Natural killer cell (primary cell): Measurements from ENCODE around the gene PPP1R14C. TPM values are rescaled to one million over a fixed set of nuclear protein-coding genes. Genes with fewer than 3 reads are reported as not detected.
"Not testable (repeated sequence)": the region's sequence is repeated elsewhere in the genome, so short reads cannot be mapped to it uniquely, and the experiment has no call there.

Source experiments
- ATAC-seq, 3 donors: fragments of 150-1000 bp in 2 of 3; fragments of 200-7000 bp in 1 of 3; cut with Tn5 transposase; 1 replicate in 1 of 3; 2 replicates in 2 of 3; pipeline ENCODE4 v1.10.0; 2021; ENCODE audit warnings: mild to moderate bottlenecking in 2 of 3, moderate library complexity in 2 of 3
- DNase-seq, 2 donors: peaks; one replicate each; pipeline versions ENCODE4 v3.0.0 to v3.0.0-alpha.2; 2013 to 2021; ENCODE audit warnings: mixed read lengths in 1 of 2
- H3K27ac ChIP-seq: one replicate; pipeline ENCODE4 v1.5.1; 2013; ENCODE audit warnings: mild to moderate bottlenecking, low read length
- H3K27me3 ChIP-seq: one replicate; pipeline ENCODE4 v1.6.1; 2013; ENCODE audit warnings: low read length; ENCODE audit not compliant: control insufficient read depth, insufficient read depth
- H3K36me3 ChIP-seq: one replicate; pipeline ENCODE4 v1.6.1; 2013; ENCODE audit warnings: low read length; ENCODE audit not compliant: control insufficient read depth, insufficient read depth
- H3K4me1 ChIP-seq: one replicate; pipeline ENCODE4 v1.6.1; 2013; ENCODE audit warnings: low read length; ENCODE audit not compliant: control insufficient read depth, insufficient read depth
- H3K4me3 ChIP-seq: one replicate; pipeline ENCODE4 v1.5.1; 2013; ENCODE audit warnings: low read length
- H3K9me3 ChIP-seq: one replicate; pipeline ENCODE4 v1.6.1; 2013; ENCODE audit warnings: low read length; ENCODE audit not compliant: control insufficient read depth, insufficient read depth
- H3K27ac Mint-ChIP-seq, 2 donors: one replicate each; pipeline ENCODE4 v1.8.0; 2022; ENCODE audit warnings: mild to moderate bottlenecking in 2 of 2, mixed read lengths in 2 of 2, moderate library complexity in 1 of 2
- H3K27me3 Mint-ChIP-seq, 2 donors: one replicate each; pipeline ENCODE4 v1.8.0; 2022; ENCODE audit warnings: low read depth in 2 of 2, mixed read lengths in 2 of 2
- H3K36me3 Mint-ChIP-seq: one replicate; pipeline ENCODE4 v1.8.0; 2022; ENCODE audit warnings: mixed read lengths
- H3K4me1 Mint-ChIP-seq, 2 donors: one replicate each; pipeline ENCODE4 v1.8.0; 2022; ENCODE audit warnings: mixed read lengths in 2 of 2
- H3K4me3 Mint-ChIP-seq: one replicate; pipeline ENCODE4 v1.8.0; 2022; ENCODE audit warnings: mild to moderate bottlenecking, moderate library complexity, mixed read lengths
- H3K9me3 Mint-ChIP-seq, 2 donors: one replicate each; pipeline ENCODE4 v1.8.0; 2022; ENCODE audit warnings: mixed read lengths in 2 of 2
- CTCF ChIP-seq: fragments of 200-600 bp; IDR thresholded peaks from one replicate; pipeline ENCODE4 v1.8.0; 2022; ENCODE audit warnings: antibody characterized with exemption
- WGBS: methylation state at CpG from one replicate; pipeline ENCODE4 v1.1.7; 2013; ENCODE audit warnings: missing lambda C conversion rate; ENCODE audit not compliant: insufficient coverage; 5-methylcytosine and 5-hydroxymethylcytosine counted together
- intact Hi-C: fragments of 100-400 bp; cut with micrococcal nuclease; formaldehyde crosslinking; loops from one replicate; pipeline ENCODE4 v1.14.2; 2022
- total RNA-seq, 4 donors: library from RNA; stranded (reverse); fragments of 120-200 nt in 1 of 4; gene quantifications; one replicate each; pipeline versions ENCODE4 v1.2.3 to v1.2.4, GENCODE V29; 2013 to 2022

PPP1R14C gene
- total RNA-seq, 3 donors from 2014 or later (not counting 1 experiment from before 2014, with no cell fraction given) = not detected

GRCh38 chr6:150184850-150185731 lies 42.2 kb downstream of the PPP1R14C start:
- H3K36me3 ChIP-seq = no peaks in the 10 kb centered on the region
- H3K4me1 ChIP-seq = peaks cover 3% of the 10 kb centered on the region
- H3K9me3 ChIP-seq = no peaks in the 10 kb centered on the region
- no peak overlapping the region for H3K4me3 ChIP-seq
- Mint-ChIP-seq H3K9me3 (no peaks in the 10 kb centered on the region), H3K4me1 (peaks cover 9 to 10% of the 10 kb centered on the region in 2 donors), H3K36me3 (no peaks in the 10 kb centered on the region), H3K27ac (no peak overlapping the region), H3K27me3 (peaks cover 5 to 15% of the 10 kb centered on the region in 2 donors), H3K4me3 (no peak overlapping the region)
- TF ChIP-seq CTCF = no peak
- no peaks in the 10 kb centered on the region for H3K27me3 ChIP-seq
- intact Hi-C loops = no loop called here
- H3K27ac ChIP-seq = no peak overlapping the region
- WGBS = 72% methylated on average over 8 of the region's 10 CpGs
- ATAC-seq (no peak), DNase-seq (no peak)

- H3K4me3 ChIP-seq = no peak overlapping the region
- H3K27ac ChIP-seq = no peak overlapping the region
- H3K27me3 ChIP-seq = no peaks in the 10 kb centered on the region
- WGBS = 92% methylated on average over 8 of the region's 8 CpGs
- H3K27me3 Mint-ChIP-seq = peaks cover 8 to 19% of the 10 kb centered on the region in 2 donors
- peaks cover 3 to 4% of the 10 kb centered on the region in 2 donors for H3K4me1 Mint-ChIP-seq
- ATAC-seq = no peak
- H3K9me3 Mint-ChIP-seq = no peaks in the 10 kb centered on the region
- no peaks in the 10 kb centered on the region for H3K36me3 ChIP-seq
- H3K4me1 ChIP-seq = no peaks in the 10 kb centered on the region
- no peak for DNase-seq
- TF ChIP-seq CTCF = no peak
- H3K27ac Mint-ChIP-seq = no peak overlapping the region
- H3K36me3 Mint-ChIP-seq = no peaks in the 10 kb centered on the region
- no peak overlapping the region for H3K4me3 Mint-ChIP-seq
- intact Hi-C loops = no loop called here
- no peaks in the 10 kb centered on the region for H3K9me3 ChIP-seq
Observed at GRCh38 chr6:150185732-150186117, 42.9 kb downstream of the PPP1R14C start.

GRCh38 chr6:150186129-150186898 lies 43.5 kb downstream of the PPP1R14C start:
- Histone ChIP-seq H3K27ac (no peak overlapping the region), H3K9me3 (no peaks in the 10 kb centered on the region), H3K27me3 (no peaks in the 10 kb centered on the region), H3K4me3 (no peak overlapping the region), H3K36me3 (no peaks in the 10 kb centered on the region), H3K4me1 (no peaks in the 10 kb centered on the region)
- H3K4me1 Mint-ChIP-seq = no peaks in the 10 kb centered on the region
- DNase-seq (no peak), ATAC-seq (no peak)
- no peaks in the 10 kb centered on the region for H3K9me3 Mint-ChIP-seq
- no peak overlapping the region for H3K4me3 Mint-ChIP-seq
- WGBS = 95% methylated on average over 9 of the region's 9 CpGs
- no peak overlapping the region for H3K27ac Mint-ChIP-seq
- H3K36me3 Mint-ChIP-seq = no peaks in the 10 kb centered on the region
- TF ChIP-seq CTCF = no peak
- H3K27me3 Mint-ChIP-seq = peaks cover 13 to 25% of the 10 kb centered on the region in 2 donors
- intact Hi-C loops = no loop called here

- H3K27me3 ChIP-seq, H3K4me1 Mint-ChIP-seq, H3K36me3 Mint-ChIP-seq, H3K4me3 ChIP-seq, H3K9me3 Mint-ChIP-seq, H3K27ac Mint-ChIP-seq, H3K36me3 ChIP-seq, DNase-seq, H3K4me3 Mint-ChIP-seq, H3K9me3 ChIP-seq, intact Hi-C loops, ATAC-seq, H3K27ac ChIP-seq, H3K4me1 ChIP-seq: not testable (repeated sequence)
- 79% methylated on average over 2 of the region's 2 CpGs for WGBS
- H3K27me3 Mint-ChIP-seq = peaks cover 13 to 27% of the 10 kb centered on the region in 2 donors
Observed at GRCh38 chr6:150187433-150187832, 44.6 kb downstream of the PPP1R14C start.
